Loucy (cell line): ENCODE data around the gene INPP4B.

Experiments used
- H2AFZ ChIP-seq: fragments of 200-600 bp; sonication (generic); 2 replicates; pipeline ENCODE4 v1.6.0; 2016; ENCODE audit warnings: antibody characterized with exemption, mild to moderate bottlenecking, low read length, moderate library complexity
- H3F3A ChIP-seq: fragments of 200-600 bp; 2 replicates; pipeline ENCODE4 v1.6.0; 2016; ENCODE audit warnings: antibody characterized with exemption, low read depth, mild to moderate bottlenecking
- H3K27me3 ChIP-seq: fragments of 200-600 bp; sonication (generic); 2 replicates; pipeline ENCODE4 v1.6.1; 2014; ENCODE audit warnings: low read length, mild to moderate bottlenecking; ENCODE audit not compliant: insufficient read depth, poor library complexity, severe bottlenecking
- H3K36me3 ChIP-seq: fragments of 200-600 bp; sonication (generic); 2 replicates; pipeline ENCODE4 v1.6.1; 2016; ENCODE audit warnings: low read length; ENCODE audit not compliant: insufficient read depth
- H3K4me1 ChIP-seq: fragments of 200-600 bp; sonication (generic); 2 replicates; pipeline ENCODE4 v1.5.1; 2014; ENCODE audit warnings: low read length, mild to moderate bottlenecking; ENCODE audit not compliant: insufficient read depth, poor library complexity, severe bottlenecking
- H3K4me2 ChIP-seq: fragments of 200-600 bp; sonication (generic); 2 replicates; pipeline ENCODE4 v1.6.0; 2014; ENCODE audit warnings: antibody characterized with exemption, low read length, low read depth, mild to moderate bottlenecking; ENCODE audit not compliant: poor library complexity, severe bottlenecking
- H3K4me3 ChIP-seq: fragments of 200-600 bp; sonication (generic); 2 replicates; pipeline ENCODE4 v1.5.1; 2014; ENCODE audit warnings: low read length, mild to moderate bottlenecking, mixed read lengths; ENCODE audit not compliant: poor library complexity, severe bottlenecking
- H3K79me2 ChIP-seq: fragments of 200-600 bp; sonication (generic); 2 replicates; pipeline ENCODE4 v1.6.1; 2014; ENCODE audit warnings: low read length; ENCODE audit not compliant: insufficient read depth
- H3K9ac ChIP-seq: fragments of 200-600 bp; sonication (generic); 2 replicates; pipeline ENCODE4 v1.6.0; 2014; ENCODE audit warnings: mild to moderate bottlenecking, low read depth, low read length, moderate library complexity; ENCODE audit not compliant: poor library complexity, severe bottlenecking
- H3K9me2 ChIP-seq: fragments of 200-600 bp; sonication (generic); replicated peaks from 2 replicates; pipeline ENCODE4 v1.6.1; 2016; ENCODE audit warnings: low read depth, low read length, mixed read lengths
- H3K9me3 ChIP-seq: fragments of 200-600 bp; sonication (generic); 2 replicates; pipeline ENCODE4 v1.6.1; 2014; ENCODE audit warnings: mild to moderate bottlenecking, antibody characterized with exemption, low read length, low read depth; ENCODE audit not compliant: insufficient read depth
- H4K20me1 ChIP-seq: fragments of 200-600 bp; sonication (generic); 2 replicates; pipeline ENCODE4 v1.6.0; 2014; ENCODE audit warnings: antibody characterized with exemption, low read length, mild to moderate bottlenecking; ENCODE audit not compliant: insufficient read depth, poor library complexity, severe bottlenecking
- CTCF ChIP-seq: fragments of 200-600 bp; sonication (generic); conservative IDR thresholded peaks from 2 replicates; pipeline ENCODE4 v1.5.1; 2014; ENCODE audit warnings: mild to moderate bottlenecking, antibody characterized with exemption, low read length
- EZH2phosphoT487 ChIP-seq: fragments of 200-600 bp; IDR thresholded peaks from 2 replicates; pipeline ENCODE4 v1.6.1; 2018; ENCODE audit warnings: antibody characterized with exemption, mild to moderate bottlenecking, moderate library complexity, borderline replicate concordance

The INPP4B gene

DNA sequence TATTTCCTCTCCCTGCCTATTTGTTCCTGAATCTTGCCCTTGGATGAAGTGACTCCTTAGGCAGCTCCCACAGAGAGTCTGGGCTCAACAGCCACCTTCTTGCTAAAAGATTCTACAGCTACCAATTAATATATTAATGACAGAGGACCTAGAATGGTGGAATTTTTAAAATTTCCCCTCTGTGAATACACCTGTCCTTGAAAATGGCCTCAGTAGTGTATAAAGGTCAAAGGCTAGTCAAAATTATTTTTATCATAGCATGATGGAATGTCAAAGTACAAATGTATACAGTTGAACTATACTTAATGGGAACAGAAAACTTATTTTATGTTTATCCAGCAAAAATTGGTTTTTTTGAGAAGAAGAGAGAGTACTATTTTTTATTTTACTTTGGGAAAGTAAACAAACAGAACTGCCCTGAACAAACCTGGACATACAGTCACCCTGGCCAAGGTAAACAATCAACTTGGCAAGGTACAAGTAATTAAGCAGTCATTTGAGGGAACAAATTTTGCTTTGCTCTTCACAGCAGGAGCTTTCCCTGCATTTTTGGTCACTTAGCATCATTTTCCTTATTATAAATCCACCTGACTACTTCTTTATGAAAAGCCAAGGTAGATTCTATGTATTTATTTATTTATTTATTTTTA is 250.8 kb downstream of the INPP4B start:
- H3K9ac ChIP-seq, result no peak overlapping the region
- no peak for TF ChIP-seq EZH2phosphoT487
- no peak for TF ChIP-seq CTCF
- no peaks in the 10 kb centered on the region for H3K9me2 ChIP-seq
- H3K9me3 ChIP-seq, result no peaks in the 10 kb centered on the region
- H4K20me1 ChIP-seq, result no peaks in the 10 kb centered on the region
- H3K4me3 ChIP-seq, result no peak overlapping the region
- H3K27me3 ChIP-seq, result no peaks in the 10 kb centered on the region
- H3K79me2 ChIP-seq, result no peaks in the 10 kb centered on the region
- H3F3A ChIP-seq, result no peaks in the 10 kb centered on the region
- H3K4me1 ChIP-seq, result peaks cover 3% of the 10 kb centered on the region
- no peak overlapping the region for H2AFZ ChIP-seq
- H3K36me3 ChIP-seq, result no peaks in the 10 kb centered on the region
- no peak overlapping the region for H3K4me2 ChIP-seq

DNA sequence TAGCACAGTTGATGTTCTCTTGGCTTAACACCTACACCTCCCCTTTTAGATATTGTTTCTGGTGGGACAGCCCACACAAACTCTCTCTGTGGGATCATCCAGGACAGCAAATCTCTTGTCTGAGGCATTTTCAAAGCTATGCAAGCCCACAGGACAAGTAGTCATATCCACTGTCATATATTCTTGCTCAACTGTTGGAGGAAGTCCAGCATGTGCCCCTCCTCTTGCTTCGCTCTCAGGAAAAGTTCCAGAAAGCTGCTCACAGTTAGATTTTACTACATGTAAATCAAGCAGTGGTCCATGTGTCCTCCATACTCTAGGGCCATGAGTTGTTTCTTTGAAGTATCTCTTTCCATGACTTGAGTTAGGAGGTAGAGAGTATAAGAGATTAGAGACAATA is 260.7 kb downstream of the INPP4B start:
- H3K9me3 ChIP-seq, result no peaks in the 10 kb centered on the region

GRCh38 chr4:142583708-142584107 is 262.4 kb downstream of the INPP4B start:
- Histone ChIP-seq H3K4me2 (no peak overlapping the region), H2AFZ (no peak overlapping the region), H3K79me2 (no peaks in the 10 kb centered on the region), H4K20me1 (no peaks in the 10 kb centered on the region), H3F3A (no peaks in the 10 kb centered on the region), H3K9me2 (no peaks in the 10 kb centered on the region), H3K9me3 (no peaks in the 10 kb centered on the region), H3K4me1 (no peaks in the 10 kb centered on the region), H3K36me3 (no peaks in the 10 kb centered on the region), H3K9ac (no peak overlapping the region), H3K4me3 (no peak overlapping the region), H3K27me3 (no peaks in the 10 kb centered on the region)
- TF ChIP-seq EZH2phosphoT487 (no peak), CTCF (no peak)

More for the DNA sequence above, 260.7 kb downstream of the INPP4B start:
- Histone ChIP-seq H3K27me3 (no peaks in the 10 kb centered on the region), H4K20me1 (no peaks in the 10 kb centered on the region), H3K36me3 (no peaks in the 10 kb centered on the region), H3K4me1 (no peaks in the 10 kb centered on the region), H3K9ac (no peak overlapping the region), H3K4me2 (no peak overlapping the region), H3K9me2 (no peaks in the 10 kb centered on the region), H3F3A (no peaks in the 10 kb centered on the region), H3K79me2 (no peaks in the 10 kb centered on the region), H2AFZ (no peak overlapping the region), H3K4me3 (no peak overlapping the region)
- TF ChIP-seq CTCF (no peak), EZH2phosphoT487 (no peak)
